LNCaP clone FGC (cell line): Measurements from ENCODE around the gene SMOC2.
"Not testable (repeated sequence)": the region's sequence is repeated elsewhere in the genome, so short reads cannot be mapped to it uniquely, and the experiment has no call there.

ENCODE experiments used
- DNase-seq: peaks from one replicate; pipeline ENCODE4 v3.0.0-alpha.2; 2011; ENCODE audit warnings: low read depth
- H3K4me3 ChIP-seq: 2 replicates; pipeline ENCODE4 v1.5.1; 2011; ENCODE audit warnings: mild to moderate bottlenecking, low read depth, low read length, control low read depth
- TF ChIP-seq, protein P1 (sequence below): IDR thresholded peaks from 2 replicates; pipeline ENCODE4 v1.5.1; 2012; ENCODE audit warnings: mild to moderate bottlenecking; ENCODE audit not compliant: control insufficient read depth, insufficient read depth; ENCODE audit errors: extremely low read depth

Gene SMOC2

DNA sequence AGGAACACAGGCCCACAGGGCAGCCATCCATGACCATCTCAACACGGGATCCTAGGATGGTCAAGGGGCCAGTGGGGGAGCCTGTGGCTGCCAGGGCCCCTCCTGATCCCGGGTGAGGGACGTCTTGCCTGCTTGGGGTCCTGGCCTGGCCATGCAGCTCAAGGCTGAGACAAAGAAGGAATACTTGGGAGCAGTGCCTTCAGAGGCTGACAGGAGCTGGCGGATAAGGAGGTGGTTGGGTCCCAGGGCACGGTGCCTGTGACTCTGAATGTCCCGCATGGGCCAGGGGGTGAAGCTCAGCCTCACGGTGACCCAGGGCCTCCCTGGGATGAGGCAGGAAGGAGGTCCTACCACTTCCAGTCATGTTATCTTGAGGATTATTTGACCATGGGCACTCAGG lies 95.2 kb downstream of the SMOC2 start:
- no peak for DNase-seq
- TF ChIP-seq, protein P1, sequence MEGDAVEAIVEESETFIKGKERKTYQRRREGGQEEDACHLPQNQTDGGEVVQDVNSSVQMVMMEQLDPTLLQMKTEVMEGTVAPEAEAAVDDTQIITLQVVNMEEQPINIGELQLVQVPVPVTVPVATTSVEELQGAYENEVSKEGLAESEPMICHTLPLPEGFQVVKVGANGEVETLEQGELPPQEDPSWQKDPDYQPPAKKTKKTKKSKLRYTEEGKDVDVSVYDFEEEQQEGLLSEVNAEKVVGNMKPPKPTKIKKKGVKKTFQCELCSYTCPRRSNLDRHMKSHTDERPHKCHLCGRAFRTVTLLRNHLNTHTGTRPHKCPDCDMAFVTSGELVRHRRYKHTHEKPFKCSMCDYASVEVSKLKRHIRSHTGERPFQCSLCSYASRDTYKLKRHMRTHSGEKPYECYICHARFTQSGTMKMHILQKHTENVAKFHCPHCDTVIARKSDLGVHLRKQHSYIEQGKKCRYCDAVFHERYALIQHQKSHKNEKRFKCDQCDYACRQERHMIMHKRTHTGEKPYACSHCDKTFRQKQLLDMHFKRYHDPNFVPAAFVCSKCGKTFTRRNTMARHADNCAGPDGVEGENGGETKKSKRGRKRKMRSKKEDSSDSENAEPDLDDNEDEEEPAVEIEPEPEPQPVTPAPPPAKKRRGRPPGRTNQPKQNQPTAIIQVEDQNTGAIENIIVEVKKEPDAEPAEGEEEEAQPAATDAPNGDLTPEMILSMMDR, result no peak
- no peak overlapping the region for H3K4me3 ChIP-seq

DNA sequence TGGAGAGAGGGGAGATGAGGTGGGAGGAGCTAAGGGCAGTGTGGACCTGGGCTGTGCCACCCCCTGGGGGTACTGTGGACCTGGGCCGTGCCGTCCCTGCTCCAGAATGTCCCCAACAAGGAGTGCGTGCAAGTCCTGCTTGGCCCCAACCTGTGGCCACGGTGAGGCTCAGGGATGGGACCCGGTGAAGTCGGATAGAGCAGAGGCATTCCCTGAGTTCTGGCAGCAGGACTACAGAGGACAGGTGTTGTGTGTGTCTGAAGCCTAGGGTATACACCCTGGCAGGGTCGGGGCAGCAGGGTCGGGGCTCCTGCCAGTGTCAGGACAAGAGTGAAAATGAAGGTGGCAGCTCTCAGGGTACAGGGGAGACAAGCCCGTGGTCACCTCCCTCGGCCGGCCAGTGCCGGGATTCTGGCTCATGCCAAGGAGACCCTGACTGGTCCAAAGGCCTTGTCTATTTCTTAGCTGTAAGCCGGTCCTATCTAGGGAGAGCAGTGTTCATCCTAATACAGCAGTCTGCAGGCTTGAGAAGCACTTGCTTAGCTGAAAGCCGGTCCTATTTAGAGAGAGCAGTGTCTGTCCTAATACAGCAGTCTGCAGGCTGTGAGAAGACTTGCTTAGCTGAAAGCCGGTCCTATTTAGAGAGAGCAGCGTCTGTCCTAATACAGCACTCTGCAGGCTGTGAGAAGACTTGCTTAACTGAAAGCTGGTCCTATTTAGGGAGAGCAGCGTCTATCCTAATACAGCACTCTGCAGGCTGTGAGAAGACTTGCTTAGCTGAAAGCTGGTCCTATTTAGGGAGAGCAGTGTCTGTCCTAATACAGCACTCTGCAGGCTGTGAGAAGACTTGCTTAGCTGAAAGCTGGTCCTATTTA lies 95.9 kb downstream of the SMOC2 start:
- H3K4me3 ChIP-seq, result no peak overlapping the region
- no peak for DNase-seq
- TF ChIP-seq, protein P1, result no peak

DNA sequence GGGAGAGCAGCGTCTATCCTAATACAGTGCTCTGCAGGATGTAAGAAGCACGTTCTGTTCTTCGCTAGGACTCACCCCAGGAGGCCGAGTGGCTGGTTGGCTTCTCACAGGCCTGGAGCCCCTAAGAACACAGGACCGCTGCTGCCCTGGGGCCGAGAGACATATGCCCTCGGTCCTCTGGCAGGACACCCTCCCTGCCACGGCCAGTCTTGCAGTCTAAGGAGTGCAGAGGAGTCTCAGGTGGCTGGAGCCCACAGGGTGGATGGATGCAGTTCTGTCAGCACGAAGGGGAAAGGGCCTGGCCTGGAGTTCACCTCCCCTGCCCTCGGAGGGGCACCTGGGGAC lies 96.5 kb downstream of the SMOC2 start:
- TF ChIP-seq, protein P1, result no peak

DNA sequence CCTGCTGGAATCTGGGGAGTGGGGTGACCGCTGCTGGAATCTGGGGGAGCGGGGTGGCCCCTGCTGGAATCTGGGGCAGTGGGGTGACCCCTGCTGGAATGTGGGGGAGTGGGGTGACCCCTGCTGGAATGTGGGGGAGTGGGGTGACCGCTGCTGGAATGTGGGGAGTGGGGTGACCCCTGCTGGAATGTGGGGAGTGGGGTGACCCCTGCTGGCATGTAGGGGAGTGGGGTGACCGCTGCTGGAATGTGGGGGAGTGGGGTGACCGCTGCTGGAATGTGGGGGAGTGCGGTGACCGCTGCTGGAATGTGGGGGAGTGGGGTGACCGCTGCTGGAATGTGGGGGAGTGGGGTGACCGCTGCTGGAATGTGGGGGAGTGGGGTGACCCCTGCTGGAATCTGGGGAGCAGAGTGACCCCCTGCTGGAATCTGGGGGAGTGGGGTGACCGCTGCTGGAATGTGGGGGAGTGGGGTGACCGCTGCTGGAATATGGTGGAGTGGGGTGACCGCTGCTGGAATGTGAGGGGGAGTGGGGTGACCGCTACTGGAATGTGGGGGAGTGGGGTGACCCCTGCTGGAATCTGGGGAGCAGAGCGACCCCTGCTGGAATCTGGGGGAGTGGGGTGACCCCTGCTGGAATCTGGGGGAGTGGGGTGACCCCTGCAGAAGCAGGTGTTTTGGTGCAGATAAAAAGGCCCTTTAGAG lies 97.4 kb downstream of the SMOC2 start:
- H3K4me3 ChIP-seq, DNase-seq: not testable (repeated sequence)

More for the DNA sequence above, 96.5 kb downstream of the SMOC2 start:
- H3K4me3 ChIP-seq, result no peak overlapping the region
- DNase-seq, result no peak

GRCh38 chr6:168538892-168539811 lies 98.2 kb downstream of the SMOC2 start:
- DNase-seq, result no peak
- TF ChIP-seq, protein P1, result no peak
- H3K4me3 ChIP-seq, result no peak overlapping the region

- H3K4me3 ChIP-seq, result no peak overlapping the region
- DNase-seq, result no peak
- TF ChIP-seq, protein P1, result no peak
Observed at GRCh38 chr6:168540713-168541291, 99.8 kb downstream of the SMOC2 start.
